Prostate gland (tissue), 2 donors: ENCODE measurements around the gene PCBP1. TPM values are rescaled to one million over a fixed set of nuclear protein-coding genes. Genes with fewer than 3 reads are reported as not detected.

ENCODE experiments used
- DNase-seq: peaks from one replicate; pipeline ENCODE4 v3.0.0-alpha.2; 2019; ENCODE audit warnings: low spot score
- H3K27ac ChIP-seq, 2 donors: fragments of 200-600 bp; sonication (generic); 2 replicates each; pipeline ENCODE4 v1.5.1; 2017 to 2019
- H3K27me3 ChIP-seq: fragments of 200-600 bp; sonication (generic); replicated peaks from 2 replicates; pipeline ENCODE4 v1.5.1; 2019; ENCODE audit not compliant: insufficient read depth
- H3K36me3 ChIP-seq, 2 donors: fragments of 200-600 bp; sonication (generic); 1 replicate in 1 of 2; 2 replicates in 1 of 2; pipeline versions ENCODE4 v1.5.1 to v1.8.1; 2017 to 2019
- H3K4me1 ChIP-seq: fragments of 200-600 bp; sonication (generic); replicated peaks from 2 replicates; pipeline ENCODE4 v1.5.1; 2019
- H3K4me3 ChIP-seq, 2 donors: fragments of 200-600 bp; sonication (generic); 2 replicates each; pipeline ENCODE4 v1.5.1; 2017 to 2019
- H3K9me3 ChIP-seq: fragments of 200-600 bp; sonication (generic); 2 replicates; pipeline ENCODE4 v1.5.1; 2017
- POLR2A ChIP-seq: fragments of 450-650 bp; IDR thresholded peaks from one replicate; pipeline ENCODE4 v1.6.1; 2016; ENCODE audit warnings: antibody characterized with exemption, mild to moderate bottlenecking
- POLR2AphosphoS5 ChIP-seq: sonication (generic); formaldehyde crosslinking; IDR thresholded peaks from one replicate; pipeline ENCODE4 v1.6.1; 2017; ENCODE audit warnings: antibody characterized with exemption
- WGBS: methylation state at CpG from one replicate; pipeline ENCODE4 v1.1.5; 2018; 5-methylcytosine and 5-hydroxymethylcytosine counted together
- intact Hi-C: fragments of 100-400 bp; cut with DNase I; formaldehyde crosslinking; loops from one replicate; pipeline ENCODE4 v1.14.2; 2022
- total RNA-seq, 2 donors: library from RNA; depleted of rRNA; stranded (reverse); fragments of >200 nt; gene quantifications; one replicate each; pipeline ENCODE4 v1.1.0, GENCODE V29; 2016
- TF ChIP-seq, protein P1 (sequence below), 4 experiments: fragments of 200-600 bp in 2 of 4; fragments of 450-650 bp in 2 of 4; sonication (generic) in 2 of 4; IDR thresholded peaks; 1 replicate in 3 of 4; 2 replicates in 1 of 4; pipeline ENCODE4 v1.5.1; 2016 to 2019; ENCODE audit warnings: antibody characterized with exemption in 4 of 4, mild to moderate bottlenecking in 2 of 4, moderate library complexity in 2 of 4

The PCBP1 gene
- total RNA-seq, 2 donors from 2014 or later = 166 to 219 TPM

DNA sequence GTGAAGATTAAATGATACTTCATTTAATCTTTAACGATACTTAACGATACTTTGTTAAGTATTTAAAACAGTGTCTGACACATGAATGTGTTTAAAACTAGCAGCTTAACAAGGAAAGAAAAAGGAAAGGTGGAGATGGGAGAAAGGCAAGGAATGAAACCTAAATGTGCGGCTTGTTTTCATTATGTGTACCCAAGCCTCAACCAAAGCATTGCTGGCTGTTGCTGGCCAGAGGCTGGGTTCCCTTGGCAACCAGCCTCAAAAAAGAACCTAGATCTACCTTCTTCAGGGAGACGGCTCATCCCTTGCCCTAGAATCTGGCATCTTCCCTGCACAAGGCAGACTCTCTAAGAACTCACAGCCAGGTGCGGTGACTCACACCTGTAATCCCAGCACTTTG is 13.8 kb upstream of the PCBP1 start:
- H3K4me1 ChIP-seq = no peaks in the 10 kb centered on the region
- H3K27me3 ChIP-seq = no peaks in the 10 kb centered on the region
- H3K36me3 ChIP-seq = no peaks in the 10 kb centered on the region
- intact Hi-C loops = loop anchor here (5.0 to 10.0 kb wide), 2 partner anchors 161 to 349 kb away; no protein-coding TSS in a partner anchor
- no peaks in the 10 kb centered on the region for H3K9me3 ChIP-seq
- peak overlapping the region in 1 of 2 donors; percentile 33 for H3K27ac ChIP-seq
- TF ChIP-seq POLR2AphosphoS5 = no peak
- TF ChIP-seq, protein P1, sequence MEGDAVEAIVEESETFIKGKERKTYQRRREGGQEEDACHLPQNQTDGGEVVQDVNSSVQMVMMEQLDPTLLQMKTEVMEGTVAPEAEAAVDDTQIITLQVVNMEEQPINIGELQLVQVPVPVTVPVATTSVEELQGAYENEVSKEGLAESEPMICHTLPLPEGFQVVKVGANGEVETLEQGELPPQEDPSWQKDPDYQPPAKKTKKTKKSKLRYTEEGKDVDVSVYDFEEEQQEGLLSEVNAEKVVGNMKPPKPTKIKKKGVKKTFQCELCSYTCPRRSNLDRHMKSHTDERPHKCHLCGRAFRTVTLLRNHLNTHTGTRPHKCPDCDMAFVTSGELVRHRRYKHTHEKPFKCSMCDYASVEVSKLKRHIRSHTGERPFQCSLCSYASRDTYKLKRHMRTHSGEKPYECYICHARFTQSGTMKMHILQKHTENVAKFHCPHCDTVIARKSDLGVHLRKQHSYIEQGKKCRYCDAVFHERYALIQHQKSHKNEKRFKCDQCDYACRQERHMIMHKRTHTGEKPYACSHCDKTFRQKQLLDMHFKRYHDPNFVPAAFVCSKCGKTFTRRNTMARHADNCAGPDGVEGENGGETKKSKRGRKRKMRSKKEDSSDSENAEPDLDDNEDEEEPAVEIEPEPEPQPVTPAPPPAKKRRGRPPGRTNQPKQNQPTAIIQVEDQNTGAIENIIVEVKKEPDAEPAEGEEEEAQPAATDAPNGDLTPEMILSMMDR (IDR thresholded peaks at IDR 0.05) = no peak
- TF ChIP-seq POLR2A = no peak
- DNase-seq = no peak
- WGBS = 62% methylated on average over 5 of the region's 5 CpGs
- no peak overlapping the region for H3K4me3 ChIP-seq

DNA sequence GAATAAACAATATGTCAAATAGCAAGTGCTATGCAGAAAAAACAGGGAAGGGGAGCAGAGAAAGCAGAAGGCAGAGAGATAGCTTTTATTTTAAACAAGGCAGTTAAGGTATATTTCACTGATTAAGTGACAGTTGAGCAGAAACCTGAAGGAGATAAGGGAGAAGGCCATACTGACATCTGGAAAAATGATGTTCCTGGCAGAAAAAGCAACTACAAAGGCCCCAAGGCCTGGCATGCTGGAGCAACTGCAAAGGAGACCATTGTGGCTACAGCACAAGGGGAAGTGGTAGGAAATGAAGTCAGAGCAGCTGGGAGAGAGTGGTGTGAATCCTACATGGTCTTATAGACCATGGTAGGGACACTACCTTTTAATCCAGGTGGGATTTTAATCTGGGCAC is 8.9 kb upstream of the PCBP1 start:
- intact Hi-C loops = loop anchor here (10.0 kb wide), 1 partner anchor 354 kb away; no protein-coding TSS in a partner anchor
- no peaks in the 10 kb centered on the region for H3K36me3 ChIP-seq

GRCh38 chr2:70080610-70081200 is 6.6 kb upstream of the PCBP1 start:
- no peaks in the 10 kb centered on the region for H3K27me3 ChIP-seq
- DNase-seq = no peak
- 57% methylated on average over 3 of the region's 3 CpGs for WGBS
- H3K27ac ChIP-seq = no peak overlapping the region
- no peaks in the 10 kb centered on the region for H3K36me3 ChIP-seq
- peaks cover 13% of the 10 kb centered on the region for H3K4me1 ChIP-seq
- H3K4me3 ChIP-seq = no peak overlapping the region
- intact Hi-C loops = loop anchor here (10.0 kb wide), 1 partner anchor 164 kb away; the partner anchor contains the start of gene TIA1
- TF ChIP-seq, protein P1 (IDR thresholded peaks at IDR 0.05) = no peak
- no peak for TF ChIP-seq POLR2A
- no peak for TF ChIP-seq POLR2AphosphoS5
- no peaks in the 10 kb centered on the region for H3K9me3 ChIP-seq

More for the DNA sequence above, 8.9 kb upstream of the PCBP1 start:
- no peaks in the 10 kb centered on the region for H3K9me3 ChIP-seq
- no peak for DNase-seq
- no peak overlapping the region for H3K27ac ChIP-seq
- TF ChIP-seq POLR2A = no peak
- no peak for TF ChIP-seq POLR2AphosphoS5
- TF ChIP-seq, protein P1 (IDR thresholded peaks at IDR 0.05) = no peak
- H3K4me3 ChIP-seq = no peak overlapping the region
- H3K4me1 ChIP-seq = no peaks in the 10 kb centered on the region
- H3K27me3 ChIP-seq = no peaks in the 10 kb centered on the region

DNA sequence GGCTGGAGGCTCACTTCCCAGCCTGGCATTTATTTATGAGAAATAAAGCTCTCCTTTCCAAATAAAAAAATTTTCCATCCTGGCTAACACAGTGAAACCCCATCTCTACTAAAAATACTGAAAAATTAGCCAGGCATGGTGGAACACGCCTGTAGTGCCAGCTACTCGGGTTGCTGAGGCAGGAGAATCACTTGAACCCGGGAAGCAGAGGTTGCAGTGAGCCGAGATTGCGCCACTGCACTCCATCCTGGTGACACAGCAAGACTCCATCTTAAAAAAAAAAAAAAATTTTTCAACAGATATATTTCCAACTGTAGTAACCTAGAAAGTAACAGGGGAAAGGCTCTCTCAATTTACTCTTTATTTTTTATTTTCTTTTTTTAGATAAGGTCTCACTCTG is 6.1 kb upstream of the PCBP1 start:
- Histone ChIP-seq H3K4me3 (no peak overlapping the region), H3K27me3 (no peaks in the 10 kb centered on the region), H3K27ac (no peak overlapping the region), H3K4me1 (peaks cover 14% of the 10 kb centered on the region), H3K36me3 (no peaks in the 10 kb centered on the region), H3K9me3 (no peaks in the 10 kb centered on the region)
- intact Hi-C loops = loop anchor here (10.0 kb wide), 1 partner anchor 164 kb away; the partner anchor contains the start of gene TIA1
- WGBS = 74% methylated on average over 5 of the region's 5 CpGs
- TF ChIP-seq, protein P1 (IDR thresholded peaks at IDR 0.05) = no peak
- no peak for TF ChIP-seq POLR2A
- no peak for TF ChIP-seq POLR2AphosphoS5
- no peak for DNase-seq
